Mesendoderm (in vitro differentiated cells): ENCODE measurements around the gene PSORS1C2.

Experiments used
- DNase-seq: peaks from one replicate; pipeline ENCODE4 v3.0.0; 2013
- H2AK5ac ChIP-seq: 2 replicates; pipeline ENCODE4 v1.6.1; 2013; ENCODE audit warnings: low read length, inconsistent platforms
- H2BK120ac ChIP-seq: 2 replicates; pipeline ENCODE4 v1.6.1; 2013; ENCODE audit warnings: low read depth, mild to moderate bottlenecking, low read length, moderate library complexity, mixed read lengths
- H2BK15ac ChIP-seq: replicated peaks from 2 replicates; pipeline ENCODE4 v1.6.1; 2013; ENCODE audit warnings: low read depth, mild to moderate bottlenecking, moderate library complexity
- H2BK5ac ChIP-seq: 2 replicates; pipeline ENCODE4 v1.6.1; 2013; ENCODE audit warnings: low read length, inconsistent platforms
- H3K18ac ChIP-seq: 2 replicates; pipeline ENCODE4 v1.6.1; 2013; ENCODE audit warnings: mild to moderate bottlenecking, low read length, mixed read lengths
- H3K23ac ChIP-seq: one replicate; pipeline ENCODE4 v1.6.1; 2013; ENCODE audit warnings: low read length
- H3K27ac ChIP-seq: 2 replicates; pipeline ENCODE4 v1.5.1; 2013; ENCODE audit warnings: low read depth, mild to moderate bottlenecking, inconsistent platforms, low read length, moderate library complexity
- H3K27me3 ChIP-seq: 2 replicates; pipeline ENCODE4 v1.6.1; 2013; ENCODE audit warnings: low read length, control low read depth, mild to moderate bottlenecking, inconsistent platforms; ENCODE audit not compliant: insufficient read depth, poor library complexity
- H3K36me3 ChIP-seq: 2 replicates; pipeline ENCODE4 v1.6.1; 2013; ENCODE audit warnings: low read length, inconsistent platforms; ENCODE audit not compliant: control insufficient read depth, insufficient read depth
- H3K4ac ChIP-seq: one replicate; pipeline ENCODE4 v1.6.1; 2013; ENCODE audit warnings: low read depth, mild to moderate bottlenecking, low read length, moderate library complexity
- H3K4me1 ChIP-seq: 2 replicates; pipeline ENCODE4 v1.6.1; 2013; ENCODE audit warnings: low read depth, low read length, inconsistent platforms; ENCODE audit not compliant: control insufficient read depth
- H3K4me2 ChIP-seq: 2 replicates; pipeline ENCODE4 v1.6.1; 2013; ENCODE audit warnings: low read length
- H3K4me3 ChIP-seq: 2 replicates; pipeline ENCODE4 v1.5.1; 2013; ENCODE audit warnings: mild to moderate bottlenecking, low read length
- H3K56ac ChIP-seq: one replicate; pipeline ENCODE4 v1.6.1; 2013; ENCODE audit warnings: low read length
- H3K79me1 ChIP-seq: 2 replicates; pipeline ENCODE4 v1.6.1; 2013; ENCODE audit warnings: low read length, inconsistent platforms
- H3K79me2 ChIP-seq: 2 replicates; pipeline ENCODE4 v1.6.1; 2013; ENCODE audit warnings: mild to moderate bottlenecking, low read length; ENCODE audit not compliant: control insufficient read depth, insufficient read depth
- H3K9ac ChIP-seq: 2 replicates; pipeline ENCODE4 v1.6.1; 2013; ENCODE audit warnings: low read length, inconsistent platforms
- H4K5ac ChIP-seq: one replicate; pipeline ENCODE4 v1.6.1; 2013; ENCODE audit warnings: low read length
- H4K8ac ChIP-seq: one replicate; pipeline ENCODE4 v1.6.1; 2013; ENCODE audit warnings: low read depth, mild to moderate bottlenecking, control low read depth, low read length, moderate library complexity
- WGBS: extraction: QIAGEN DNeasy Blood & Tissue Kit; methylation state at CpG from one replicate; pipeline ENCODE4 v1.1.7; 2013; ENCODE audit warnings: low lambda C conversion rate, missing lambda C conversion rate; ENCODE audit not compliant: insufficient coverage; ENCODE audit errors: extremely low coverage; 5-methylcytosine and 5-hydroxymethylcytosine counted together

PSORS1C2 gene

DNA sequence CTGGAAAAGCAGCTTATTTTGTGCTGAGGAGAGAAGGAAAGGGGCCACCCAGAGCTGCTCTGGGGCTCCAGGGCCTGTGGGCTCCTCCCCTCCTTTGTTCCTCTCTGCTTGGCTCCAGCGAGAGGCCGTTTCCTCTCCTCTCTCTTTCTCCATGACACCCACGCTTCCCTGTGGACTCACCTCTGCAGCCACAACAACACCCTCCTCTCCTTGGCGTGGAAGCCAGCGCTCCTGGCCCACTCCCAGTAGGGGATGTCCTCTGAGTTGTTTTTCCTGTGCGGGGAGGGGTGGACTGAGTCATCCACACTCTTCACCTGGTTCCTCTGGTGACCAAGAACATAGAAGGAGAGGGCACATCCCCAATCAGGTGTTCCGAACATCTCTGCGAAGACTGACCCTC lies 13.7 kb downstream of the PSORS1C2 start:
- peak overlapping the region; percentile 65 for H3K56ac ChIP-seq
- no peak overlapping the region for H2BK120ac ChIP-seq
- no peak overlapping the region for H3K4me2 ChIP-seq
- no peak overlapping the region for H3K23ac ChIP-seq
- H2BK15ac ChIP-seq = no peak overlapping the region
- H3K36me3 ChIP-seq = no peaks in the 10 kb centered on the region
- no peaks in the 10 kb centered on the region for H3K79me2 ChIP-seq
- H4K8ac ChIP-seq = no peak overlapping the region
- no peaks in the 10 kb centered on the region for H3K27me3 ChIP-seq
- no peak overlapping the region for H2AK5ac ChIP-seq
- H3K9ac ChIP-seq = no peak overlapping the region
- DNase-seq = no peak
- H3K4me1 ChIP-seq = no peaks in the 10 kb centered on the region
- no peak overlapping the region for H4K5ac ChIP-seq
- no CpG with 5 or more reads among the region's 8 CpGs for WGBS
- no peak overlapping the region for H3K4me3 ChIP-seq
- H3K79me1 ChIP-seq = no peaks in the 10 kb centered on the region
- H3K27ac ChIP-seq = no peak overlapping the region
- H3K4ac ChIP-seq = no peak overlapping the region
- H2BK5ac ChIP-seq = no peak overlapping the region
- H3K18ac ChIP-seq = peak overlapping the region; percentile 20

- H3K56ac ChIP-seq = peak overlapping the region; percentile 22
- H3K4me2 ChIP-seq = no peak overlapping the region
- no peak overlapping the region for H3K9ac ChIP-seq
- no peak overlapping the region for H2BK5ac ChIP-seq
- no peak overlapping the region for H4K5ac ChIP-seq
- no peak overlapping the region for H4K8ac ChIP-seq
- no peaks in the 10 kb centered on the region for H3K27me3 ChIP-seq
- no peak overlapping the region for H3K4ac ChIP-seq
- no peak overlapping the region for H3K18ac ChIP-seq
- H2BK120ac ChIP-seq = no peak overlapping the region
- WGBS = no CpG with 5 or more reads among the region's 16 CpGs
- H3K36me3 ChIP-seq = no peaks in the 10 kb centered on the region
- no peak overlapping the region for H3K4me3 ChIP-seq
- H3K4me1 ChIP-seq = no peaks in the 10 kb centered on the region
- no peaks in the 10 kb centered on the region for H3K79me1 ChIP-seq
- no peak overlapping the region for H2BK15ac ChIP-seq
- no peak overlapping the region for H3K27ac ChIP-seq
- DNase-seq = no peak
- no peaks in the 10 kb centered on the region for H3K79me2 ChIP-seq
- H2AK5ac ChIP-seq = no peak overlapping the region
- no peak overlapping the region for H3K23ac ChIP-seq
Observed at GRCh38 chr6:31122791-31123706, 15.8 kb downstream of the PSORS1C2 start.

- H3K4ac ChIP-seq = no peak overlapping the region
- H2BK5ac ChIP-seq = no peak overlapping the region
- no peak overlapping the region for H4K8ac ChIP-seq
- no peak for DNase-seq
- H3K9ac ChIP-seq = no peak overlapping the region
- H2BK15ac ChIP-seq = no peak overlapping the region
- H3K4me2 ChIP-seq = no peak overlapping the region
- H3K36me3 ChIP-seq = no peaks in the 10 kb centered on the region
- no peak overlapping the region for H3K4me3 ChIP-seq
- no peak overlapping the region for H3K56ac ChIP-seq
- no peak overlapping the region for H3K23ac ChIP-seq
- no peak overlapping the region for H4K5ac ChIP-seq
- no peaks in the 10 kb centered on the region for H3K79me1 ChIP-seq
- H3K79me2 ChIP-seq = no peaks in the 10 kb centered on the region
- no peak overlapping the region for H3K18ac ChIP-seq
- no CpG with 5 or more reads among the region's 12 CpGs for WGBS
- no peak overlapping the region for H2BK120ac ChIP-seq
- no peaks in the 10 kb centered on the region for H3K4me1 ChIP-seq
- H3K27ac ChIP-seq = no peak overlapping the region
- H3K27me3 ChIP-seq = no peaks in the 10 kb centered on the region
- H2AK5ac ChIP-seq = no peak overlapping the region
Observed at GRCh38 chr6:31121131-31121790, 17.6 kb downstream of the PSORS1C2 start.

DNA sequence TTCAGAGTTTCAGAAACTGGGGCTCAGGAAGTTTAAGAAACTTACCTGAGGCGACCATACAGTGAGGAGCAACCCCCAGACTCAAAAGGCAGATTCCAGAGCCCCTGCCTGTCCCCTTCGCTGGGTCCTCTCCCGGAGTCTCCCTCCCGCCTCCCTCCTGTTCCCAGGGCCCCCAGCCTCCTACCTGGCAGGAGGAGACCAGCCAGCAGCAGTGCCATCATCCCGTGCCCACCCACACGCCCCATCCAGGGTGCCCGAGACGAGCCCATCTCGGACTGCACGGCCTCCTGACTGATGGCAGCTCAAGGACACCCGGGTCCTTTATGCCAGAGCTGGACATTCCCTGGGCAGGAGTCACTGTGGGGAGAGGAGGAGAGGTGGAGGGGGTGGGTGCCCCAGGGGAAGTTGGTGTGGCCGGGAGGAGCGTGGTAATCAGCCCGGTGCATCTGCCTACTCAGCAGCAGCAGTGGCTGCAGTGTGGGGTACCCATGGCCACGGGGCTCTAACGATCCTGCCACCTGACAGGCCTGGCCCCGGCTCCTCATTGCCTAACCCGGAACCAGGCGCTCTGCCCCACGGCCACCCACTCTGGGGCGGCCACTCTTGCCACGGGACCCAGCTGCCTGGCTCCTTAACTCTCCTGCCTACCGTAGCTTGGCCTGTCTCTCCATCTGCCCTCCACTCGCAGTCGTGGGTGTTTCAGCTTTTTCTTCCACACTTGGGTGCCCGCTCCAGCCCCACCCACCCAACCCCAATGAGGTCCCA lies 18.5 kb downstream of the PSORS1C2 start, which contains the start of gene CDSN:
Gene CDSN, minus strand, starts transcription at position 296 of the 765 bp plus-strand sequence. Its CDS starts 27 bp downstream, at position 269.
- Histone ChIP-seq H2AK5ac (no peak within 1 kb of the TSS), H3K79me1 (no peaks in the 10 kb centered on the region), H3K79me2 (no peaks in the 10 kb centered on the region), H3K23ac (no peak within 1 kb of the TSS), H3K4ac (no peak within 1 kb of the TSS), H4K5ac (no peak within 1 kb of the TSS), H3K4me3 (no peak within 1 kb of the TSS), H4K8ac (no peak within 1 kb of the TSS), H2BK5ac (no peak within 1 kb of the TSS), H3K36me3 (no peaks in the 10 kb centered on the region), H2BK120ac (no peak within 1 kb of the TSS), H3K27ac (no peak within 1 kb of the TSS), H3K9ac (no peak within 1 kb of the TSS), H3K18ac (no peak within 1 kb of the TSS), H3K27me3 (no peaks in the 10 kb centered on the region), H3K56ac (no peak within 1 kb of the TSS), H3K4me1 (no peaks in the 10 kb centered on the region), H3K4me2 (no peak within 1 kb of the TSS), H2BK15ac (no peak within 1 kb of the TSS)
- DNase-seq = no peak
- no CpG with 5 or more reads among the region's 26 CpGs for whole genome bisulfite sequencing

DNA sequence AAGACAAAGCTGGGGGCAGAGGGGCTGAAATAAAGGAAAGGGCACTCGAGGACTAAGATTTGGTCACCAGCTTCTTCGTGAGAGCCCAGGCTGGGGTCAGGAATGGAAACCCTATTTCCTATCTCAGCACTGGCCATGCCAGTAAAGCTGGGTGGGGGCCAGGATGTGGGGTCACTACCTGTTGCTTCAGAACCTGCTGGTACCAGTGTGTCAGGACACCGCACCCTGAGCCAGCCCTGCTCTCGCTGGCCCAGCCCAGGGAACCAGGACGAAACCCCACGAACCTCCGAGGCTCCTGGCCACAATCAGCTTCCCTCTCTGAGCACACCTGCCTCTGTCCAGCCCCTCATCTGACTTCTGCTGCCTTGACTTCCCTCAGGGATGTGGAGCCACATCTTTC lies 20.7 kb downstream of the PSORS1C2 start:
- no CpG with 5 or more reads among the region's 7 CpGs for WGBS
- Histone ChIP-seq H3K27ac (no peak overlapping the region), H2BK15ac (no peak overlapping the region), H3K4me1 (peaks cover 11% of the 10 kb centered on the region), H3K4me2 (no peak overlapping the region), H2BK120ac (no peak overlapping the region), H3K4me3 (no peak overlapping the region), H3K9ac (no peak overlapping the region), H4K8ac (no peak overlapping the region), H3K79me2 (no peaks in the 10 kb centered on the region), H4K5ac (no peak overlapping the region), H3K79me1 (no peaks in the 10 kb centered on the region), H3K27me3 (no peaks in the 10 kb centered on the region), H3K23ac (no peak overlapping the region), H3K18ac (no peak overlapping the region), H3K4ac (no peak overlapping the region), H2BK5ac (no peak overlapping the region), H3K56ac (no peak overlapping the region), H2AK5ac (no peak overlapping the region), H3K36me3 (no peaks in the 10 kb centered on the region)
- DNase-seq = no peak
